NCI-H526 treated with DMSO at 0.1 percent for 48 hours (cell line): ENCODE data around the gene METTL9.
A peak's percentile ranks its signal among the peaks of the same experiment; 100 is the strongest.
"Not testable (repeated sequence)": the region's sequence is repeated elsewhere in the genome, so short reads cannot be mapped to it uniquely, and the experiment has no call there.

Experiments used
- DNase-seq: peaks from one replicate; lab custom pipeline; 2025; lab: John Stamatoyannopoulos, UW

The METTL9 gene

GRCh38 chr16:21611198-21611555 is 11.8 kb downstream of the METTL9 start:
- no peak for DNase-seq

DNA sequence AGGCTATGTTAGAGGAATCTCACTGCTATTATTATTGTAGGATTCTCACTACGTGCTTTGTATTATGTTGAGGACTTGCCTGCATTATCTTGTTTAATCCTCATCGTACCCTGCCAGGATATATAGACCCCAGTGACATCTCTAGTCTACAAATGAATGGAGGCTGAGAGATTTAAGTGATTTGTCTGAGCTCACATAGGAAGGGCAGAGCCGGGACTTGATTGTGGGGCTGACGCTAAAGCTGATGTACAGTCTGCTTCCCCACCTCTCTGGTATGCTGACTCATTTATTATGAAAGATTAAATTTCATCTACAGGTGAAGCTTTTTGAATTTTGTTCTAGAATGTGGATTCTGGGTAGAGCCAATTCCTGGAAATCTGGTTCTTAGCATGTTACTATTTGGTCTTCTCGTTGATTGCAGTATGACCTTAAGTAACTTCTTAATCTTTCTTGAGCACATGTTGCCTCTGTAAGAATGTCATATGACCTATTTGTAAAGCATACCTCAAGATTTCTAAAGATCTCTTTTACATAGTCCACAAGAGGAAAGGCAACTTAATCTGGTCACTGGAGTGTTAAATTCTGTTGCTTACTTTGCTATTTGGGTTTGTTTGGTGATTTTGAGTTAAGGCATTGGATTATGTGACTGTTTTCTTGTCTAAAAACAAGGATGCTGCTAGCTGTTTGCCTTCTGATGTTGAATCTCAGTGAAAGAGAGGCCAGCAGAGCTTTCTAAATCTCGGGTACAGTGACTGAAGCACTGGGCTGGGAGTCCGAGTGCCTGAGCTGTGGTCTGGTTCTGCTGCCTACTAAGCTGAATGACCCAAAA is 12.4 kb downstream of the METTL9 start:
- DNase-seq, result no peak

- no peak for DNase-seq
Observed at GRCh38 chr16:21613361-21613760, 14.0 kb downstream of the METTL9 start.

DNA sequence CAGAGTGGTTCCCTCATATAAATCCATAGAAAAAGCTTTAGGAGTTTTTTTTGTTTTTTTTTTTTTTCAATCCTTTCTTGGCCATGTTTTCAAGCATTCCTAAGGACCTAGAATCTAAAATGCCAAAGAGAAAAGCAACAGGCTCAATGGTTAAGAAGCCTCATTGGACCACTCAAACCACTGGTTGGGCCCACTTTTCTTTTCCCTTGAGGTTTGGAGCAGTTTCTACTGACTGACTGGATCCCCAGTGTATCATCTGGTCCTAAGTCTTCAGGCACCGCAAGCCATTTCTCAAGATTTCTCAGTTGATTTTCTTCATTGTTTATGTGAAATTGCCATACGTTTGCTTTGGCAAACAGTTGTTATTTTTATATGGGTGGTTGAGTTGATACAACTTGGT is 14.4 kb downstream of the METTL9 start:
- no peak for DNase-seq

- DNase-seq, result no peak
Observed at GRCh38 chr16:21614896-21615295, 15.5 kb downstream of the METTL9 start.

- DNase-seq, result no peak
Observed at GRCh38 chr16:21617607-21618006, 18.2 kb downstream of the METTL9 start.

- no peak for DNase-seq
Observed at GRCh38 chr16:21618281-21618680, 18.9 kb downstream of the METTL9 start.

GRCh38 chr16:21619765-21620425 is 20.5 kb downstream of the METTL9 start:
- DNase-seq, result no peak

GRCh38 chr16:21620592-21620991 is 21.2 kb downstream of the METTL9 start:
- no peak for DNase-seq

DNA sequence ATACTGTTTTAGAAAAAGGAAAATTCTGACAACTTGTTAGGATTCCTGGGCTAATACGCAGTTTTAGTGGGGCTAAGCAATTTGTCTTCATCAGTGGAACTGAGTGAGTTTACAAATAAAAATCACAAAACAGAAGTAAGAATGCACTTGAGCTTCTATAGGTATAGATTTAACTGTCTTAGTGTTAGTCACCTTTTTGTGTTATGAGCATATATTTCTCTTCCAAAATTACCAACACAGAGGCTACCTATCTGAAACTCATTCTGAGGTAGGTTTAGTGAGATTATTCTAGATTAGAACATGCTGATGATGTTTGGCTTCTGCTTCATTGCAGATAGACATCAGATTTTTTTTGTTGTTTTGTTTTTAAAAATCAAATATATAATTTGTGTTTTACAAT is 23.2 kb downstream of the METTL9 start:
- no peak for DNase-seq

GRCh38 chr16:21625026-21625425 is 25.6 kb downstream of the METTL9 start:
- no peak for DNase-seq

- DNase-seq, result peak; percentile 92
Observed at GRCh38 chr16:21626659-21627277, 27.4 kb downstream of the METTL9 start.

- no peak for DNase-seq
Observed at GRCh38 chr16:21628121-21628726, 28.8 kb downstream of the METTL9 start.

DNA sequence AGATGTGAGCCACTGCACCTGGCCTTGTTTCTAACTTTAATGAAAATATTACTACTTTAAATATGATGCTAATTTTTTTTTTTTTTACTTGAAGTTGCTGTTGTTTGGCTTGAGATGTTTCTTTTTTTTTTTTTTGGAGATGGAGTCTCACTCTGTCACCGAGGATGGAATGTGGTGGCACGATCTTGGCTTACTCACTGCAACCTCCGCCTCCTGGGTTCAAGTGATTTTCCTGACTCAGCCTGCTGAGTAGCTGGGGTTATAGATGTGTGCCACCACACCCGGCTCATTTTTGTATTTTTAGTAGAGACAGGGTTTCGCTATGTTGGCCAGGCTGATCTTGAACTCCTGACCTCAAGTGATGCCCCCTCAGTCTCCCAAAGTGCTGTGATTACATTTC is 29.4 kb downstream of the METTL9 start:
- DNase-seq, result no peak

DNA sequence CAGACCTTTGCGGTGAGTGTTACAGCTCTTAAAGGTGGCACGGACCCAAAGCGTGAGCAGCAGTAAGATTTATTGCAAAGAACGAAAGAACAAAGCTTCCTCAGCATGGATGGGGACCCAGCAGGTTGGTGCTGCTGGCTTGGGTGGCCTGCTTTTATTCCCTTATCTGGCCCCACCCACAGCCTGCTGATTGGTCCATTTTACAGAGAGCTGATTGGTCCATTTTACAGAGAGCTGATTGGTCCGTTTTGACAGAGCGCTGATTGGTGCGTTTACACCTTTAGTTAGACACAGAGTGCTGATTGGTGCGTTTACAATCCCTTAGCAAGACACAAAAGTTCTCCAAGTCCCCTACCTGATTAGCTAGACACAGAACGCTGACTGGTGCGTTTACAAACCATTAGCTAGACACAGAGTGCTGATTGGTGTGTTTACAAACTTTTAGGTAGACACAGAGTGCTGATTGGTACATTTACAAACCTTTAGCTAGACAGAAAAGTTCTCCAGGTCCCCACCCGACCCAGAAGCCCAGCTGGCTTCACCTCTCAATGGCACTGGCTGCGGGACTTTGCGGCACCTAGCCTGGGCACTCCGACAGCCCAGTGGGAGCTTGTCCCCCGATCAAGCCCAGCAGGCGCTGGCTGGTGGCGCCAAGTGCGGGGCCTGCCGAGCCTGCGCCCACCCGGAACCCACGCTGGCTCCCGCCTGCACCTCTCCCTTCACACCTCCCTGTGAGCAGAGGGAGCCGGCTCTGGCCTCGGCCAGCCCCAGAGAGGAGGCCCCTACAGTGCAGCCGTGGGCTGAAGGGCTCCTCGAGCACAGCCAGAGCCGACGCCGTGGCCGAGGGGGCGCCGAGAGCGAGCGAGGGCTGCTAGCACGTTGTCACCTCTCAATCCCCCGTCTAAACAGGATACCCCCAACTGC is 30.5 kb downstream of the METTL9 start:
- DNase-seq, result not testable (repeated sequence)

GRCh38 chr16:21630866-21631265 is 31.5 kb downstream of the METTL9 start:
- DNase-seq, result not testable (repeated sequence)

DNA sequence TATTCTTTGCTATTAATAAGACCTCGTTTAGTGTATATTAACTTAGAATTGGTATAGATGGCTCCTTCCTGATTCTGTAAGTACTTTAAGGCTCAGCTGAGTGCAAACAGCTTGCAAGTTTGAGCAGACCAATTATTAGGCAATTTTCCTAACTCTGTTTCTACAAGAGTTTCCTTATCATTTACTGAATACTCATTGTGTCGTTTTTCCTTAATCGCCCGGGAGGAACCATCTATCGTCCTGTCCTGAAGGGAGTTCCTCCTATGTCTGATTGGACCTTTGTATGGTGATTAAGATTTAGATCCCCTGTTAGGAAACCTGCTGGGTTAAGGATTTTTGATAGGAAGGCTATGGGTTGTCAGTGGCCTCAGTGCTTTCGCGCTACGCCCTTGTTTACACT is 32.0 kb downstream of the METTL9 start:
- DNase-seq, result not testable (repeated sequence)

- not testable (repeated sequence) for DNase-seq
Observed at GRCh38 chr16:21631951-21632575, 32.7 kb downstream of the METTL9 start.

GRCh38 chr16:21634216-21634615 is 34.8 kb downstream of the METTL9 start:
- DNase-seq, result no peak

DNA sequence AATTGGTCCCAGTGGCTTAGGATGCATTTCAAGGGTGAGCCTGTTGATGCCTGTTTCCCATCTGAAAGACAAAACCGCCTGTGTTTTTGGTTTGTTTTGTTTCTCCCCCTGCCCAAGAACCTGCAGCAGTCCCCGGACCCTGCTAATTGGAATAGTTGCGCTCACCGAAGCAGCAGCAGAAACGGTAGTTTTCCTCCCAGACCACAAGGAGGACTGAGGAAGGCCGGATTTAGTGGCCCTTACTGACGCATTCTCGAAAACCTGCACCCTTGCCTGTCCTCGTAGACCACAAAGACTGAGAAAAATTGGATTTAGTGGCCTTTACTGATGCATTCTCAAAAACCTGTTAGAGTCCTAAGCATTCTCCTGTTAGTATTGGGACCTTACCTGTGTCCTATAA is 36.3 kb downstream of the METTL9 start:
- DNase-seq, result not testable (repeated sequence)
